Tibial nerve (tissue), 4 donors: ENCODE measurements around the gene ADGRL4. TPM values are rescaled to one million over a fixed set of nuclear protein-coding genes. Genes with fewer than 3 reads are reported as not detected.

Experiments
- DNase-seq, 2 donors: peaks; one replicate each; pipeline ENCODE4 v3.0.0-alpha.2; 2019; ENCODE audit warnings: low spot score in 2 of 2
- H3K27ac ChIP-seq, 4 donors: fragments of 200-600 bp; sonication (generic) in 3 of 4; one replicate each; pipeline ENCODE4 v1.5.1; 2017 to 2019; ENCODE audit warnings: mild to moderate bottlenecking in 1 of 4
- H3K27me3 ChIP-seq, 2 donors: fragments of 200-600 bp; sonication (generic) in 1 of 2; one replicate each; pipeline versions ENCODE4 v1.5.1 to v1.6.0; 2017 to 2019
- H3K36me3 ChIP-seq, 3 donors: fragments of 200-600 bp; sonication (generic); one replicate each; pipeline ENCODE4 v1.5.1; 2018 to 2019
- H3K4me1 ChIP-seq, 4 donors: fragments of 200-600 bp; sonication (generic) in 3 of 4; one replicate each; pipeline ENCODE4 v1.5.1; 2017 to 2019
- H3K4me3 ChIP-seq, 4 donors: fragments of 200-600 bp; sonication (generic) in 3 of 4; one replicate each; pipeline ENCODE4 v1.5.1; 2017 to 2019; ENCODE audit warnings: mild to moderate bottlenecking in 1 of 4, moderate library complexity in 1 of 4
- H3K9me3 ChIP-seq, 4 donors: fragments of 200-600 bp; sonication (generic) in 3 of 4; one replicate each; pipeline ENCODE4 v1.5.1; 2017 to 2019
- CTCF ChIP-seq, 5 experiments: fragments of 200-600 bp in 3 of 5; fragments of 450-650 bp in 2 of 5; sonication (generic) in 3 of 5; IDR thresholded peaks; one replicate each; pipeline ENCODE4 v1.5.1; 2016 to 2019; ENCODE audit warnings: antibody characterized with exemption in 5 of 5, mild to moderate bottlenecking in 3 of 5, moderate library complexity in 2 of 5
- EP300 ChIP-seq, 2 donors: sonication (generic); formaldehyde crosslinking; IDR thresholded peaks; one replicate each; pipeline ENCODE4 v1.6.1; 2017; ENCODE audit warnings: antibody characterized with exemption in 2 of 2, mild to moderate bottlenecking in 1 of 2
- POLR2A ChIP-seq, 2 donors: fragments of 450-650 bp; IDR thresholded peaks; one replicate each; pipeline ENCODE4 v1.6.1; 2017; ENCODE audit warnings: antibody characterized with exemption in 2 of 2, mild to moderate bottlenecking in 2 of 2, moderate library complexity in 2 of 2
- WGBS, 2 donors: methylation state at CpG; one replicate each; pipeline ENCODE4 v1.1.5; 2018; 5-methylcytosine and 5-hydroxymethylcytosine counted together
- total RNA-seq, 4 donors: library from RNA; depleted of rRNA; stranded (reverse); fragments of >200 nt; gene quantifications; one replicate each; pipeline ENCODE4 v1.1.0, GENCODE V29; 2016

Gene ADGRL4
- total RNA-seq: 10 to 100 TPM; 17.0 to 54.0 (median 33.5) TPM

GRCh38 chr1:79006564-79006963 is at the start of gene ADGRL4:
ADGRL4 (minus strand) TSS chr1:79006730; CDS start chr1:79006654, 76 bp downstream.
- DNase-seq: no peak
- Histone ChIP-seq H3K4me3 (peak within 1 kb of the TSS in 2 of 4 donors; percentile 22 to 39), H3K36me3 (no peaks in the 10 kb centered on the region), H3K27me3 (peaks cover 0 to 10% of the 10 kb centered on the region in 2 donors), H3K9me3 (no peaks in the 10 kb centered on the region), H3K27ac (peak within 1 kb of the TSS in 2 of 4 donors; percentile 2 to 74), H3K4me1 (peaks cover 0 to 6% (median 0%) of the 10 kb centered on the region in 4 donors)
- WGBS, 2 donors: 6 to 10% methylated on average over 35 of the region's 35 CpGs
- TF ChIP-seq CTCF (IDR thresholded peaks at IDR 0.05) (no peak), EP300 (IDR thresholded peaks at IDR 0.05) (no peak), POLR2A (IDR thresholded peaks at IDR 0.05) (no peak)

- no peak for DNase-seq
These were observed 49.3 kb upstream of the ADGRL4 start for GRCh38 chr1:79055856-79056255.

GRCh38 chr1:79052829-79053449 is 46.4 kb upstream of the ADGRL4 start:
- peaks cover 0 to 12% (median 0%) of the 10 kb centered on the region in 4 donors for H3K9me3 ChIP-seq
- WGBS, 2 donors: 62 to 75% methylated on average over 4 of the region's 4 CpGs
- peak overlapping the region in 2 of 4 donors; percentile 12 to 40 for H3K4me3 ChIP-seq
- H3K36me3 ChIP-seq: no peaks in the 10 kb centered on the region
- no peaks in the 10 kb centered on the region for H3K4me1 ChIP-seq
- no peak overlapping the region for H3K27ac ChIP-seq
- no peak for DNase-seq
- no peak for TF ChIP-seq EP300 (IDR thresholded peaks at IDR 0.05)
- TF ChIP-seq CTCF (IDR thresholded peaks at IDR 0.05): no peak
- no peak for TF ChIP-seq POLR2A (IDR thresholded peaks at IDR 0.05)
- no peaks in the 10 kb centered on the region for H3K27me3 ChIP-seq

More at GRCh38 chr1:79055856-79056255, 49.3 kb upstream of the ADGRL4 start:
- no peaks in the 10 kb centered on the region for H3K36me3 ChIP-seq
- H3K4me3 ChIP-seq: no peak overlapping the region
- no peak overlapping the region for H3K27ac ChIP-seq
- peaks cover 0 to 19% (median 0%) of the 10 kb centered on the region in 4 donors for H3K9me3 ChIP-seq
- H3K27me3 ChIP-seq: no peaks in the 10 kb centered on the region
- WGBS, 2 donors: 94 to 97% methylated on average over 15 of the region's 15 CpGs
- TF ChIP-seq CTCF (IDR thresholded peaks at IDR 0.05): no peak
- TF ChIP-seq POLR2A (IDR thresholded peaks at IDR 0.05): no peak
- TF ChIP-seq EP300 (IDR thresholded peaks at IDR 0.05): no peak
- no peaks in the 10 kb centered on the region for H3K4me1 ChIP-seq

GRCh38 chr1:79044974-79045650 is 38.6 kb upstream of the ADGRL4 start:
- H3K4me1 ChIP-seq: peaks cover 0 to 7% (median 0%) of the 10 kb centered on the region in 4 donors
- DNase-seq: no peak
- no peaks in the 10 kb centered on the region for H3K36me3 ChIP-seq
- no peak for TF ChIP-seq POLR2A (IDR thresholded peaks at IDR 0.05)
- H3K27ac ChIP-seq: no peak overlapping the region
- H3K27me3 ChIP-seq: no peaks in the 10 kb centered on the region
- WGBS, 2 donors: 76 to 83% methylated on average over 18 of the region's 18 CpGs
- no peak overlapping the region for H3K4me3 ChIP-seq
- no peaks in the 10 kb centered on the region for H3K9me3 ChIP-seq

GRCh38 chr1:79043506-79043905 is 37.0 kb upstream of the ADGRL4 start:
- DNase-seq: no peak
- no peak for TF ChIP-seq EP300 (IDR thresholded peaks at IDR 0.05)
- TF ChIP-seq CTCF (IDR thresholded peaks at IDR 0.05): no peak
- no peak for TF ChIP-seq POLR2A (IDR thresholded peaks at IDR 0.05)
- 26 to 31% methylated on average over 4 of the region's 4 CpGs for WGBS, 2 donors

More at GRCh38 chr1:79043506-79043905, 37.0 kb upstream of the ADGRL4 start:
- H3K27me3 ChIP-seq: no peaks in the 10 kb centered on the region
- H3K27ac ChIP-seq: no peak overlapping the region
- H3K4me1 ChIP-seq: peaks cover 0 to 7% (median 0%) of the 10 kb centered on the region in 4 donors
- H3K9me3 ChIP-seq: no peaks in the 10 kb centered on the region
- H3K4me3 ChIP-seq: no peak overlapping the region
- no peaks in the 10 kb centered on the region for H3K36me3 ChIP-seq
